K562 (cell line): Measurements from ENCODE around the gene CEP350. TPM values are rescaled to one million over a fixed set of nuclear protein-coding genes. Genes with fewer than 3 reads are reported as not detected.

ENCODE experiments used
- BHLHE40 ChIP-seq: IDR thresholded peaks from 2 replicates; pipeline ENCODE4 v1.6.1; 2011; ENCODE audit warnings: low read length, improper control_type of control experiment
- CBFB ChIP-seq: sonication (generic); formaldehyde crosslinking; IDR thresholded peaks from 2 replicates; pipeline ENCODE4 v1.4.0; 2020; ENCODE audit warnings: mild to moderate bottlenecking, missing genetic modification reagents
- CEBPG ChIP-seq, 3 experiments: fragments of 200-800 bp in 1 of 3; sonication (Bioruptor generic) in 1 of 3; sonication (generic) in 1 of 3; formaldehyde crosslinking in 1 of 3; IDR thresholded peaks in 2 of 3; conservative IDR thresholded peaks in 1 of 3; 2 replicates each; pipeline versions ENCODE4 v1.6.1 to v1.8.0; 2016 to 2022; ENCODE audit warnings: missing compliant biosample characterization in 2 of 3, missing genetic modification characterization in 2 of 3, mild to moderate bottlenecking in 1 of 3, missing genetic modification reagents in 1 of 3
- CREM ChIP-seq: IDR thresholded peaks from 2 replicates; pipeline ENCODE4 v1.6.1; 2014; ENCODE audit warnings: antibody characterized with exemption, low read depth
- FOXM1 ChIP-seq, 2 experiments: fragments of 450-650 bp in 1 of 2; sonication (generic) in 1 of 2; formaldehyde crosslinking in 1 of 2; IDR thresholded peaks; 2 replicates each; pipeline versions ENCODE4 v1.6.1 to v1.9.0; 2017 to 2022; ENCODE audit warnings: low read depth in 2 of 2, mild to moderate bottlenecking in 2 of 2, missing genetic modification reagents in 1 of 2, moderate library complexity in 1 of 2
- HDAC8 ChIP-seq: fragments of 450-650 bp; IDR thresholded peaks from 2 replicates; pipeline ENCODE4 v1.6.1; 2016; ENCODE audit warnings: mild to moderate bottlenecking, missing genetic modification characterization, moderate library complexity, missing compliant biosample characterization
- HSF4 ChIP-seq: fragments of 250-450 bp; sonication (Bioruptor Pico); IDR thresholded peaks from 2 replicates; pipeline ENCODE4 v2.1.2; 2022; ENCODE audit warnings: mild to moderate bottlenecking, moderate library complexity, borderline replicate concordance
- MAFG ChIP-seq: fragments of 450-650 bp; conservative IDR thresholded peaks from 2 replicates; pipeline ENCODE4 v1.6.1; 2016; ENCODE audit warnings: missing genetic modification characterization, missing compliant biosample characterization
- MECOM ChIP-seq: fragments of 250-450 bp; sonication (Bioruptor Pico); IDR thresholded peaks from 2 replicates; pipeline ENCODE4 v1.8.0; 2022; ENCODE audit warnings: inconsistent platforms
- MEIS2 ChIP-seq: fragments of 450-650 bp; IDR thresholded peaks from 2 replicates; pipeline ENCODE4 v1.6.1; 2014; ENCODE audit warnings: mild to moderate bottlenecking; ENCODE audit not compliant: partially characterized antibody
- RCOR1 ChIP-seq, 2 experiments: IDR thresholded peaks; 2 replicates each; pipeline ENCODE4 v1.6.1; 2012; ENCODE audit warnings: low read depth in 2 of 2, low read length in 2 of 2, borderline replicate concordance in 1 of 2, improper control_type of control experiment in 1 of 2
- RREB1 ChIP-seq: fragments of 250-450 bp; sonication (Bioruptor Pico); IDR thresholded peaks from 2 replicates; pipeline ENCODE4 v1.4.0; 2020
- TRIM24 ChIP-seq, 2 experiments: fragments of 450-650 bp; IDR thresholded peaks; 2 replicates each; pipeline ENCODE4 v1.6.1; 2016
- ZNF311 ChIP-seq: fragments of 250-450 bp; sonication (Bioruptor Pico); IDR thresholded peaks from 2 replicates; pipeline ENCODE4 v1.4.0; 2020; ENCODE audit warnings: mild to moderate bottlenecking, moderate library complexity
- ZNF639 ChIP-seq, 2 experiments: fragments of 200-800 bp in 1 of 2; sonication (Bioruptor generic) in 1 of 2; sonication (generic) in 1 of 2; formaldehyde crosslinking in 1 of 2; IDR thresholded peaks in 1 of 2; conservative IDR thresholded peaks in 1 of 2; 2 replicates each; pipeline versions ENCODE4 v1.5.0 to v1.6.1; 2016 to 2020; ENCODE audit warnings: missing compliant biosample characterization in 1 of 2, missing genetic modification characterization in 1 of 2, missing genetic modification reagents in 1 of 2
- ZNF766 ChIP-seq: fragments of 200-800 bp; sonication (Bioruptor generic); conservative IDR thresholded peaks from 2 replicates; pipeline ENCODE4 v1.6.1; 2016; ENCODE audit warnings: missing genetic modification characterization, missing compliant biosample characterization
- polyA plus RNA-seq, 8 experiments: library from polyadenylated mRNA; depleted of rRNA in 4 of 8; stranded (reverse) in 5 of 8; unstranded in 3 of 8; fragments of >200 nt; fragmentation: Nextera tagmentation in 2 of 8; fragmentation: Illumina TruSeq in 1 of 8; extraction: Ambion mirVana in 2 of 8; extraction: Trizol in 1 of 8; gene quantifications; 2 replicates each; pipeline versions ENCODE4 v1.2.1 to v1.2.3, GENCODE V29; 2011 to 2014; ENCODE audit warnings: inconsistent platforms in 1 of 8, missing spikeins in 1 of 8
- total RNA-seq, 7 experiments: library from RNA; depleted of rRNA in 6 of 7; stranded (reverse); fragments of >200 nt in 6 of 7; fragmentation: Illumina TruSeq in 2 of 7; extraction: Trizol in 2 of 7; gene quantifications; 2 replicates each; pipeline versions ENCODE4 v1.2.1 to v1.2.3, GENCODE V29; 2011 to 2021; ENCODE audit warnings: low replicate concordance in 1 of 7
- TF ChIP-seq, protein P1 (sequence below): fragments of 450-650 bp; IDR thresholded peaks from 2 replicates; pipeline ENCODE4 v1.6.1; 2016

CEP350 gene
- total and polyA plus RNA-seq, 9 of the 15 experiments (the other 6 are each of a cell fraction or from before 2014, with no cell fraction given) = 8.3 to 64.3 (median 28.0) TPM

- TF ChIP-seq RCOR1 (IDR thresholded peaks at IDR 0.05; ENCODE audit: borderline replicate concordance in 1 of 2, low read depth in 2 of 2, low read length in 2 of 2) = peak in 1 of 2 experiments; percentile 41; a peak in 1 of 4 replicates
- TF ChIP-seq CBFB = no peak
- peak; percentile 32; the same call in 1 of the 2 replicates for TF ChIP-seq CREM
- TF ChIP-seq BHLHE40 = no peak
- TF ChIP-seq ZNF639 (CRISPR knock-in tag; conservative IDR thresholded peaks at IDR 0.05 in 1 of 2, IDR thresholded peaks at IDR 0.05 in 1 of 2) = 0 out of 4 replicates have a peak, but pooled peaks of 1 of the 2 experiments have one; percentile 32
- TF ChIP-seq ZNF311 (CRISPR knock-in tag) = 0 out of 2 replicates have a peak, but pooled peaks have one; percentile 25
- TF ChIP-seq HDAC8 (tag) = no peak
- peak; percentile 55 to 86; a peak in 2 of 4 replicates for TF ChIP-seq TRIM24 (IDR thresholded peaks at IDR 0.05)
- TF ChIP-seq FOXM1 (IDR thresholded peaks at IDR 0.05; ENCODE audit: low read depth) = peak; percentile 48; the same call in 1 of the 2 replicates
- no peak for TF ChIP-seq FOXM1 (CRISPR knock-in tag; IDR thresholded peaks at IDR 0.05; ENCODE audit: low read depth)
- peak; percentile 48 for TF ChIP-seq MEIS2
- TF ChIP-seq ZNF766 (CRISPR knock-in tag) = peak; percentile 85
- no peak for TF ChIP-seq HSF4 (CRISPR knock-in tag)
- TF ChIP-seq, protein P1, sequence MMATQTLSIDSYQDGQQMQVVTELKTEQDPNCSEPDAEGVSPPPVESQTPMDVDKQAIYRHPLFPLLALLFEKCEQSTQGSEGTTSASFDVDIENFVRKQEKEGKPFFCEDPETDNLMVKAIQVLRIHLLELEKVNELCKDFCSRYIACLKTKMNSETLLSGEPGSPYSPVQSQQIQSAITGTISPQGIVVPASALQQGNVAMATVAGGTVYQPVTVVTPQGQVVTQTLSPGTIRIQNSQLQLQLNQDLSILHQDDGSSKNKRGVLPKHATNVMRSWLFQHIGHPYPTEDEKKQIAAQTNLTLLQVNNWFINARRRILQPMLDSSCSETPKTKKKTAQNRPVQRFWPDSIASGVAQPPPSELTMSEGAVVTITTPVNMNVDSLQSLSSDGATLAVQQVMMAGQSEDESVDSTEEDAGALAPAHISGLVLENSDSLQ = peak; percentile 13; the same call in 1 of the 2 replicates
- TF ChIP-seq RREB1 = no peak
- no peak for TF ChIP-seq MAFG (tag)
- TF ChIP-seq MECOM = peak; percentile 69
- TF ChIP-seq CEBPG (CRISPR knock-in tag; IDR thresholded peaks at IDR 0.05) = peak; percentile 85
- TF ChIP-seq CEBPG (tag; conservative IDR thresholded peaks at IDR 0.05 in 1 of 2, IDR thresholded peaks at IDR 0.05 in 1 of 2) = peak; percentile 98 to 100
Observed at GRCh38 chr1:180053594-180054567, 99.3 kb downstream of the CEP350 start (continued).
